Stimulated activated CD8-positive, alpha-beta memory T cell treated with anti-CD3 and anti-CD28 coated beads, Interleukin-12 subunit alpha, Interleukin-12 subunit beta, amount 100 ng/mL, for 1 hour (primary cell): ENCODE data around the gene CCNYL1.

ENCODE experiments used
- DNase-seq: peaks from one replicate; pipeline ENCODE4 v3.0.0-alpha.2; 2020; ENCODE audit warnings: low read depth

CCNYL1 gene

GRCh38 chr2:207791579-207792243, 80.3 kb downstream of the CCNYL1 start:
- no peak for DNase-seq

- no peak for DNase-seq
Measured at GRCh38 chr2:207792244-207792785, 80.9 kb downstream of the CCNYL1 start.

GRCh38 chr2:207796585-207797350, 85.3 kb downstream of the CCNYL1 start:
- DNase-seq = no peak

GRCh38 chr2:207801259-207801658, 89.8 kb downstream of the CCNYL1 start:
- no peak for DNase-seq

GRCh38 chr2:207802650-207803049, 91.2 kb downstream of the CCNYL1 start:
- no peak for DNase-seq
